ENCODE results near the gene LCTL. TPM values are rescaled to one million over a fixed set of nuclear protein-coding genes. Genes with fewer than 3 reads are reported as not detected.

The LCTL gene
- total RNA-seq, 1 experiment from 2014 or later: not detected

DNA sequence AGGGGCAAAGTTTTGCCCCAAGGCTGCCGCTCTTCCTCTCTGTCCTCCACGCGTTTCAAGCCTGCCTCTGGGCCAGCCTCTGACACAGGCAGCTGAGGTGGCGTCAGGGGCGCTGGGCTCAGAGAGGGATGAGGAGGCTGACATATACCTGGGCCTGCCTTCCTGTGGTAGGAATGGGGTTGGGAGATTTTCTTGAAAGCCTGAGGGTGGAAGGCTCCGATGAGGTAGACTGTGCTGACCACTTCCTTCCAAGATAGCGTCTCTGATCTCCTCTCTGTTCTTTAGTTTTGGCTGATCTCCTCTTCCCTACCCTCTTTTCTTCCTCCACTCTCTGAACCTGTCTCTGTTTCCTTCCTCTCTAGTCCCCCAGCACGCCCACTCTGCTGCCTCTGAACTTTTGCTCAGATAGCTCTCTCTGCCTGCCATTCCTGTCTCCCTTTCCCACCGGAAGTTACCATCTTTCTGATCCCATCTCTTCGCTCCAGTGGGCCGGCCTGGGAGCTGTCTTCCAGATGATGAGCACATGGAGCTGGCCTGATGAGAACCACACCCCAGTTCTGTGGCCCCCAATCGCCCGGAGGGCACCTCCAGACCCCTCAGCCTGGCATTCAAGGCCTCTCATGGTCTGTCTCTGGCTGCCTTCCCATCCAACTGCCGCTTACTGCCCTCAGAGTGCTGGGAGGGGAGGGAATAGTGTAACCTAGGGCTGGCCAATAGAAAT, 32.5 kb upstream of the LCTL start:
- TF ChIP-seq SIN3A (IDR thresholded peaks at IDR 0.05; ENCODE audit: borderline replicate concordance, insufficient read depth, low read depth, low read length): no peak
- TF ChIP-seq, protein P1, sequence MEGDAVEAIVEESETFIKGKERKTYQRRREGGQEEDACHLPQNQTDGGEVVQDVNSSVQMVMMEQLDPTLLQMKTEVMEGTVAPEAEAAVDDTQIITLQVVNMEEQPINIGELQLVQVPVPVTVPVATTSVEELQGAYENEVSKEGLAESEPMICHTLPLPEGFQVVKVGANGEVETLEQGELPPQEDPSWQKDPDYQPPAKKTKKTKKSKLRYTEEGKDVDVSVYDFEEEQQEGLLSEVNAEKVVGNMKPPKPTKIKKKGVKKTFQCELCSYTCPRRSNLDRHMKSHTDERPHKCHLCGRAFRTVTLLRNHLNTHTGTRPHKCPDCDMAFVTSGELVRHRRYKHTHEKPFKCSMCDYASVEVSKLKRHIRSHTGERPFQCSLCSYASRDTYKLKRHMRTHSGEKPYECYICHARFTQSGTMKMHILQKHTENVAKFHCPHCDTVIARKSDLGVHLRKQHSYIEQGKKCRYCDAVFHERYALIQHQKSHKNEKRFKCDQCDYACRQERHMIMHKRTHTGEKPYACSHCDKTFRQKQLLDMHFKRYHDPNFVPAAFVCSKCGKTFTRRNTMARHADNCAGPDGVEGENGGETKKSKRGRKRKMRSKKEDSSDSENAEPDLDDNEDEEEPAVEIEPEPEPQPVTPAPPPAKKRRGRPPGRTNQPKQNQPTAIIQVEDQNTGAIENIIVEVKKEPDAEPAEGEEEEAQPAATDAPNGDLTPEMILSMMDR (IDR thresholded peaks at IDR 0.05): no peak
- no peak for TF ChIP-seq TCF7L2 (IDR thresholded peaks at IDR 0.05; ENCODE audit: low read depth, low read length)
- TF ChIP-seq POLR2AphosphoS5 (IDR thresholded peaks at IDR 0.05; ENCODE audit: low read depth, low read length): no peak
- TF ChIP-seq, protein P2, sequence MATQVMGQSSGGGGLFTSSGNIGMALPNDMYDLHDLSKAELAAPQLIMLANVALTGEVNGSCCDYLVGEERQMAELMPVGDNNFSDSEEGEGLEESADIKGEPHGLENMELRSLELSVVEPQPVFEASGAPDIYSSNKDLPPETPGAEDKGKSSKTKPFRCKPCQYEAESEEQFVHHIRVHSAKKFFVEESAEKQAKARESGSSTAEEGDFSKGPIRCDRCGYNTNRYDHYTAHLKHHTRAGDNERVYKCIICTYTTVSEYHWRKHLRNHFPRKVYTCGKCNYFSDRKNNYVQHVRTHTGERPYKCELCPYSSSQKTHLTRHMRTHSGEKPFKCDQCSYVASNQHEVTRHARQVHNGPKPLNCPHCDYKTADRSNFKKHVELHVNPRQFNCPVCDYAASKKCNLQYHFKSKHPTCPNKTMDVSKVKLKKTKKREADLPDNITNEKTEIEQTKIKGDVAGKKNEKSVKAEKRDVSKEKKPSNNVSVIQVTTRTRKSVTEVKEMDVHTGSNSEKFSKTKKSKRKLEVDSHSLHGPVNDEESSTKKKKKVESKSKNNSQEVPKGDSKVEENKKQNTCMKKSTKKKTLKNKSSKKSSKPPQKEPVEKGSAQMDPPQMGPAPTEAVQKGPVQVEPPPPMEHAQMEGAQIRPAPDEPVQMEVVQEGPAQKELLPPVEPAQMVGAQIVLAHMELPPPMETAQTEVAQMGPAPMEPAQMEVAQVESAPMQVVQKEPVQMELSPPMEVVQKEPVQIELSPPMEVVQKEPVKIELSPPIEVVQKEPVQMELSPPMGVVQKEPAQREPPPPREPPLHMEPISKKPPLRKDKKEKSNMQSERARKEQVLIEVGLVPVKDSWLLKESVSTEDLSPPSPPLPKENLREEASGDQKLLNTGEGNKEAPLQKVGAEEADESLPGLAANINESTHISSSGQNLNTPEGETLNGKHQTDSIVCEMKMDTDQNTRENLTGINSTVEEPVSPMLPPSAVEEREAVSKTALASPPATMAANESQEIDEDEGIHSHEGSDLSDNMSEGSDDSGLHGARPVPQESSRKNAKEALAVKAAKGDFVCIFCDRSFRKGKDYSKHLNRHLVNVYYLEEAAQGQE (IDR thresholded peaks at IDR 0.05; ENCODE audit: insufficient read depth in 1 of 2, low read depth in 2 of 2, low read length in 1 of 2): no peak
- in situ Hi-C loops (cut with HindIII; ENCODE audit: low pct_unique_long_range_greater_than_20kb, low sequenced_read_pairs) (no loop called here), intact Hi-C loops (cut with micrococcal nuclease; ENCODE audit: unreplicated experiment) (no loop called here)
- BruUV-seq (replicated peaks): no TSS peak
- H3K36me3 ChIP-seq (ENCODE audit: control insufficient read depth, insufficient read depth, low read length): no peaks in the 10 kb centered on the region
- H3K4me3 ChIP-seq (ENCODE audit: low read depth in 2 of 2, low read length in 2 of 2): no peak overlapping the region
- ChIA-PET CTCF (no interaction called here), POLR2A (no interaction called here)
- H3K9me3 ChIP-seq (ENCODE audit: control insufficient read depth, insufficient read depth, low read depth, low read length): no peaks in the 10 kb centered on the region
- no peak for DNase-seq (ENCODE audit: low read depth, low spot score)
- no peak for ATAC-seq
- H3K27me3 ChIP-seq (ENCODE audit: control insufficient read depth, insufficient read depth, low read length): no peaks in the 10 kb centered on the region
- peaks cover 15% of the 10 kb centered on the region for H3K4me1 ChIP-seq (ENCODE audit: control insufficient read depth, insufficient read depth, low read length)
- H3K27ac ChIP-seq (ENCODE audit: low read length): no peak overlapping the region

DNA sequence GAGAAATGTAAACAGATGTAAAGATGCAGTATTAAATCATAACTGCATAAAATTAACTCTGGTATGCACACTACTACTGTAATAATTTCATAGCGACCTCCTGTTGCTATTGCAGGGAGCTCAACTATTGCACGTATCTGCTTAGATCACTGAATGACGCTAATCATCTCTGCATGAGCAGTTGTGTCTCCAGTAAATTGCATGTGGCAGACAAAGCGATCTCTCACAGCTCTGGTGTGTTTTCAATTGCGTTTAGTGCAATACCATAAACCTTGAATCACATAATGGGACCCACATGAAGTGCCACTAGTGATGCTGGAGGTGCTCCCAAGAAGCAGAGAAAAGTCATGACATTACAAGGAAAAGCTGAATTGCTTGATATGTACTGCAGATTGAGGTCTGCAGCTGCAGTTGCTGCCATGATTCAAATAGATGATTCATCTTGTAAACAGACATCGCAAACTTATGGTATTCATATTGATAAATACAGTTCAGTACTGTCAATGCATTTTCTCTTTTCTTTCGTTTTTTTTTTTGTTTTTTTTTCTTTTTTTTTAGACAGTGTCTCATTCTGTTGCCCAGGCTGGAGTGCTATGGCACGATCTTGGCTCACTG, 30.2 kb upstream of the LCTL start:
- CTCF ChIA-PET: no interaction called here
- DNase-seq (ENCODE audit: low read depth, low spot score) (peak; percentile 24), ATAC-seq (peak; percentile 32; the same call in 1 of the 2 replicates)
- no peaks in the 10 kb centered on the region for H3K27me3 ChIP-seq (ENCODE audit: control insufficient read depth, insufficient read depth, low read length)
- POLR2A ChIA-PET: interaction anchor here (0.5 to 0.7 kb wide), 2 partner anchors 415 to 512 kb away, joined by 4 to 5 read pairs; no protein-coding TSS in a partner anchor
- peaks cover 15% of the 10 kb centered on the region for H3K4me1 ChIP-seq (ENCODE audit: control insufficient read depth, insufficient read depth, low read length)
- no peak overlapping the region for H3K4me3 ChIP-seq (ENCODE audit: low read depth in 2 of 2, low read length in 2 of 2)
- H3K27ac ChIP-seq (ENCODE audit: low read length): no peak overlapping the region
- TF ChIP-seq, protein P1 (IDR thresholded peaks at IDR 0.05): no peak
- no peaks in the 10 kb centered on the region for H3K36me3 ChIP-seq (ENCODE audit: control insufficient read depth, insufficient read depth, low read length)
- no TSS peak for BruUV-seq (replicated peaks)
- intact Hi-C loops (cut with micrococcal nuclease; ENCODE audit: unreplicated experiment): no loop called here
- no peaks in the 10 kb centered on the region for H3K9me3 ChIP-seq (ENCODE audit: control insufficient read depth, insufficient read depth, low read depth, low read length)
- in situ Hi-C loops (cut with HindIII; ENCODE audit: low pct_unique_long_range_greater_than_20kb, low sequenced_read_pairs): no loop called here
